Hematopoietic multipotent progenitor cell (in vitro differentiated cells): Measurements from ENCODE around the gene JUN. TPM values are rescaled to one million over a fixed set of nuclear protein-coding genes. Genes with fewer than 3 reads are reported as not detected.
"Not testable (repeated sequence)": the region's sequence is repeated elsewhere in the genome, so short reads cannot be mapped to it uniquely, and the experiment has no call there.

Experiments
- DNase-seq, 3 donors: peaks; one replicate each; pipeline ENCODE4 v3.0.0-alpha.2; 2011 to 2015; ENCODE audit warnings: low read depth in 2 of 3, low spot score in 2 of 3
- total RNA-seq: library from RNA; depleted of rRNA; stranded (reverse); fragments of >200 nt; gene quantifications from one replicate; pipeline ENCODE4 v1.2.3, GENCODE V29; 2012

Gene JUN
- total RNA-seq, 1 donor = 1,199 TPM

DNA sequence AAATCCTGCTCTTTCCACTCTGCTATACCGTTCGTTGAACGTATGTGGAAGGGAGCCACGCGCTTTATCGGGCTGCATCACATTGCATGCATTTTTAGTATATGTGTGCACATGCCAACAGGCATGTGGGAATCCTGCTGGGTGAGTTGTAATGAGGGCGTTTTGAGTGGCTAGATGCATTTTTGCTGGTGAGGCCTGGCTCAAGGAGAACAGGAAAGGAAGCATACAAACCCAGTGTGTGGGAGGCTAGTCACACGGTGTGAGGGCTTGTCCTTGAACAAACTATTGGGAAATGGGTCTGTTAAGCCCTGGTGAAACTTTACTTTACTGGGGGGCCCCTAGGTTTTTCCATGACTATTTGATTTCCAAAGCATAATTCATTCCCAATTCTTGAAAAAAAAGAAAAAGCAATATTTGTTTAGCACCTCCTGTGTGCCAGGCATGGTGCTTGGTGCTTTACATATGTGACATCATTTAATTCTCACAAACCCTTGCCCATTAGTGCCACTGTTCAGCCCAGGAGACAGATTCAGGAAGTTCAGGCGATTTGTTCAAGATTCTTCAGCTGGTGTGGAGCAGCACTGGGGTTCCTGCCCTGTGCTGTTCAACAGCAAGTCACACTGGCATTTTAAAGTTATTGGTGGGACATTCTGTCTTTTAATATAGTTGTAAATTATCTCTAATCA, 25.6 kb upstream of the JUN start:
- peak in 1 of 3 donors; percentile 18 for DNase-seq

DNA sequence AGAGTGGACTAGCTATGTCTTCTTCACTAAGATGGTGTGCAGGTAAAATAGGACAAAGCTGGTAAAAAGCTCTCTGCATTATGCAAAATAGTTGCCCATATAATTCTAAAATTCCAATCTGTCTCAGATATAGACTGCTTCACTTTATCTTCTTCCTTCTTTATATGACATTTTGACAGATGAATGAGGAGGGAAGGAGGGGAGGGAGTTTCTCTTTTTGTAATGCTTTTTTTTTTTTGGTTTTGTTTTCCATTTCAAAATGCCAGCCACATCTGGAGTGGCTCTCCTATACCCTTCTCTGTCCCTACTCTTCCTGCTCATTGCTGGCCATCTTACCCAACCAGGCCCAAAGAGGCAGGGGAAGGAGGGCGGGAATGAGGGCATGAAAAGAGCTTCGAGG, 24.2 kb upstream of the JUN start:
- no peak for DNase-seq

- no peak for DNase-seq
Measured at GRCh38 chr1:58805716-58806571, 22.1 kb upstream of the JUN start.

GRCh38 chr1:58804853-58805565, 21.2 kb upstream of the JUN start:
- no peak for DNase-seq

- DNase-seq = no peak
Measured at GRCh38 chr1:58803858-58804257, 20.0 kb upstream of the JUN start.

DNA sequence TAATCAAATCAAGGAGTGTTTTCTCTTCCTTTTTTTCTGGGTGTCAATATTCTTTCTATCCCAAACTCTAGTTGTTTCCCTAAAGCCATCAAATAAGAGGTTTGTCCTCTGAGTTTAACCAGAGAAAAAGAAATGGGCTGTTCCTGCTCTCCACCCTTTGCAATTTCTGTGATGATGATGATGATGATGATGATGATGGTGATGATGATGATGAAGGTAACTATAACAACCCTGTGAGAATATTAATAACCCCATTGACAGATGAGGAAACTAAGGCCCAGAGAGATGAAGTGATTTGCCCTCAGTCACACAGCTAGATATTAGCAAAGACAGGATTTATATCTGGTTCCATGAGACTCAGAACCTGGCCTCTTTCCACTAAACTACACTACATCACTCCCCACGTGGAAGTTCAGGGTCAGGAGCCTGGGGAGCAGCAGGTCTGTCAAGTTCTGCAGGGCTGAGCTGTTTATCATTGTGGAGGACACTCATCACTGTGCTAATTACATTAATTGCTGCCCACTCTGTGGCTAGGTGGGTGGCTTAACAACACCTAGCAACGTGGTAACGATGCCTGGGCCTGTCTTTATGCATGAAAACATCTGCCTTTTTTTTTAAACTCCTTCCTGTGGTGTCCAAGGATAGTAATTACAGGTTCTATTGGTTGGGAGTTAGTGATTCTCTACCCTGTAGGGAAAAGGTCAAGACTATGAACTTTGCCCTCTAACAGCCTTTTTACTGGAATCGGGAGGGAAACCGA, 19.0 kb upstream of the JUN start:
- DNase-seq = no peak

GRCh38 chr1:58801286-58801685, 17.4 kb upstream of the JUN start:
- not testable (repeated sequence) for DNase-seq

GRCh38 chr1:58799650-58800049, 15.8 kb upstream of the JUN start:
- no peak for DNase-seq

DNA sequence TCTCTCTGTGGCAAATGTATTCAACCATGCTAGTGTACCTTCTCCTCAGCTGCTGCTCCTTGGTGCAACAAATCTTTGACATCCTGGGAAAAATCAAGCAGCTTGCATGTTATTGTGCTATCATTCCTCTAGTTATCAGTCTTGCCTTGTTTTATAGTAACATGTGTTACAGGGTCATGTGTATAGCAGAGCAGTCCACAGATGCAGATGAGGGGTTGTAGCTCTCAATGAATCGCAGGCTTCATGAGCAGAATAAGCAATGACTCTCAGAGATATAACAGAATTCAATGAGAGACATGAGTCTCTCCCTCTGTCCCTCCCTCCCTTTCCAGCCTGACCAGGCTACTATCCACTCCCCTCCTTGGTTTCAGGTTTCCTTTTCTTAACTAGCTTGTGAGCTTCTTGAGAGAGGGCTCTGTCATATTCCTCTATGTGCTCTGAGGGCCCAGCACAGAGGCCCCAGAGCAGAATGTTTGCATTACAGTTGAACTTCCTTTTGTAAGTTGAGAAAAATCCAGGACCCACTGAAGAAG, 15.1 kb upstream of the JUN start:
- DNase-seq = no peak

DNA sequence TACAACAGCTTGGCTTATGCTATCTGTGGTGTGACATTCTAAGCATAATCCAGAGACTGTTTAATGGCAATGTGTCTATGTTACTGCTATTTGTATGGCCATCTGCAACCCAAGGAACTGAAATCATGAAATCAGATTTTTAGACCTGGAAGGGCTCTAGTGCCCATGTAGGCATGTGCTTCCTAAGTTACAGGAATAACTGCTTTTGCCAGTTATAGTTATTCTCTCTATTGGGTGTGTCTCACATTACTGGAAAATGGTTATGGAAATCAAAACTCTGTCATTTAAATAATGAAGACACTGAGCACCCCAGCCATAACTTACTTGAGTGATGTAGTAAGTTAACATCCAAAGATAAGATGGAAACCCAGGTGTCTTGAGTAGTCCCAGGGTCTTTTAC, 12.6 kb upstream of the JUN start:
- no peak for DNase-seq

GRCh38 chr1:58794585-58794984, 10.7 kb upstream of the JUN start:
- no peak for DNase-seq

- no peak for DNase-seq
Measured at GRCh38 chr1:58792846-58793245, 9.0 kb upstream of the JUN start.

- no peak for DNase-seq
Measured at GRCh38 chr1:58791106-58791505, 7.3 kb upstream of the JUN start.

GRCh38 chr1:58789996-58790660, 6.3 kb upstream of the JUN start:
- no peak for DNase-seq

DNA sequence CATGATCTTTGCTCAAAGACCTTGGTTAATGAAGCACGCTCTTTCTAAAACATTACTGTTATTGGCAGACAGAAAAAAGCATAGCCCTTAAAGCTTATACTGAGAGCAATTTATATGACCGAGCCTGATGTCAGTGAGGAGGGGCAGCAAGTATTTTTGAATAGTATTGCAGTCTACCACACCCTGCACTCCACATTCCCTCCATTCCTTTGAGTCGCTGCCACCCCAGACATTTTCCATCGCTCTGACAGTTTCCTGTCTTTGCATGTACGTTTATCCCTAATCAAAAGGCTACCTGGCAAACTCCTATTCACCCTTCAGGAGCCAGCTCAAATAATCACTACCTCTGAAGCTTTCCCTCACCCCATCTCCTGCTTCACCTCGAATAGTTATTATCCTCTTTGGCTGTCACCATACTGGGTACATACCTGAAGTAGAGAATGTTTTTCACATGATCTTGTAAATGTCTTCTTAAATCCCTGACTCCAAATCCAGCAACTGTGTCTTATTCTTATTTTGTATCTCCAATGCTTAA, 5.5 kb upstream of the JUN start:
- DNase-seq = no peak

- DNase-seq = no peak
Measured at GRCh38 chr1:58788259-58788658, 4.4 kb upstream of the JUN start.

DNA sequence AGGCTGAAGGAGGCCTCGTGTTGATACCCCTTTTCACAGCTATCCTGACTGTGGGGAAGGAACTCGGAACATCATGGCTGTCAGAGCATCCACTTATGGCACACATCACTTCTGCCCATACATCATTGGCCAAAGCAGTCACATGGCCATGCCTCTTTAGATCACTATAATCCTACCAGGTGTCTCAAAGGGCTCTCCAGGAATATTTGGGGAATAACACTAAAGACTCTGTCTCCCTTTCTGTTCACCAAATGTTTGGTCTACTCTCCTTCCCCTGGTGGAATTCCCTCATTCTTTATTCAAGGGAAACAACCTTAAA, 3.0 kb upstream of the JUN start:
- no peak for DNase-seq

- DNase-seq = no peak
Measured at GRCh38 chr1:58786184-58786926, 2.5 kb upstream of the JUN start.

DNA sequence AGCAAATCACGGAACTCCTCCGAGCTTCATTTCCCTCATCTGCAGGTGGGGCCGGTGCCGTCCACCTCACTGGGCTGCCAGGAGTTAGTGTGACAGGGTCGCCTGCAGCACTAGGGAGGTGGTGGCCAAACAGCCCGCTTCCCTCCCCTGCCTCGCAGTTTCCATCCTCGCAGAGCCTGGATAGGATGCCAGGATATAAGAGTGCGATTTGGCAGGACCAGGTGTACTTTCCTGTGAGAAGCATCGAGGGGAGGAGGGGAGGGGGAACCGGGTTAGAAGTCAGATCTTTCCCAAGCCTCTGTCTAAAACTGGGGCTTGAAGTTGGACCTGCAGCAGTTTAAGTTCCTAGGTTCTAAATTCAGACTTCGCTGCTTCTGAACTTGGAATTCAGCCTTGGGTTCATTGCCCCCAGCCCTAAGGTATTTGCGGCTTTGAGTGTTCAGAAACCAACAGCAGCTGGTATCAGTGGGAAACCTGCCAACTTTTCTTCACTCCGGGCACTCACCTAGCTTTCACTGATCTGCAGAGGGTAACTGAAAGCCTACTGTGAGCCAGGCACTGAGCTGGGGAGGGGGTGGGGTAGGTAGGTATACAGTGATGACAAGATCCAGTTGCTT, 1.7 kb upstream of the JUN start:
- peak in 1 of 3 donors; percentile 55 for DNase-seq
